Measurements from ENCODE around the gene MRPL53. TPM values are rescaled to one million over a fixed set of nuclear protein-coding genes. Genes with fewer than 3 reads are reported as not detected.

Gene MRPL53
- 28.7 and 37.1 TPM in 2 replicates for total RNA-seq

GRCh38 chr2:74472086-74472944 lies at the start of gene MRPL53:
TSS of gene MRPL53 (minus strand) at chr2:74472680. CDS start at chr2:74472660, 20 bp downstream.

DNA sequence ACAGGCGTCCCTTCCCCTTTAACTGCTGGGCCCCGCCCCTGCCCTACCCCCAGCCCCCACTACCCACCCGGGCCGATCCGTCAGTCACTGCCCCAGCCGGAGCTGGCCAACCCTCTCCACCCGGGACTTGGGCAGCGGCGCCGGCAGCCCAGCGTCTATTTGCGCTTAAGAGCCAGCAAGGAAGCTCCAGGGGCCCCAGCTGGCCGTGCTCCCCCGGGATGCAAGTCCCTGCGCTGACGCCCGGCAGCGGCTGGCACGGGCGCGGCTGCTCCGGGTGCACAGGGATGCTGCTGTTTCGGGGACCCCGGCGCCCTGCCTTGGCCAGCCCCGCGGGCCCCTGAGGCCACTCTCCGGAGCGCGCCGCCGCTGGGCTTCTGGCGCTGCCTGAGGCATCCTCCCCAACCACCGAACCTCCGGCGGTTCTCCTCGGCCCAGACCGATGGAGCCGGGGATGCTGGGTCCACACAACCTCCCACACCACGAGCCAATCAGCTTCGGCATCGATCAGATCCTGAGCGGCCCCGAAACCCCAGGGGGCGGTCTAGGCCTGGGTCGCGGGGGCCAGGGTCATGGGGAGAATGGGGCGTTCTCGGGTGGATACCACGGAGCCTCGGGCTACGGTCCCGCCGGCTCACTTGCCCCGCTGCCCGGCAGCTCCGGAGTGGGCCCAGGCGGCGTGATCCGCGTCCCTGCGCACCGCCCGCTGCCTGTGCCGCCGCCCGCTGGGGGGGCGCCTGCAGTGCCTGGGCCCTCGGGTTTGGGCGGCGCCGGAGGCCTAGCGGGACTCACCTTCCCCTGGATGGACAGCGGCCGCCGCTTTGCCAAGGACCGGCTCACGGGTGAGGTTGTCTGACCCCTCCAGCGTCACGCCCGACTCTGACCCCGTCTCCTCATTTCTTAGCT lies 42.1 kb upstream of the MRPL53 start, which contains the start of gene TLX2:
TLX2 (plus strand) TSS at position 83 of the 903 bp plus-strand sequence; CDS start at position 440, 357 bp downstream.

GRCh38 chr2:74507145-74507925 lies 34.9 kb upstream of the MRPL53 start, which contains the start of gene PCGF1:
TSS of gene PCGF1 (minus strand) at chr2:74507695. CDS start at chr2:74507668, 27 bp downstream.

DNA sequence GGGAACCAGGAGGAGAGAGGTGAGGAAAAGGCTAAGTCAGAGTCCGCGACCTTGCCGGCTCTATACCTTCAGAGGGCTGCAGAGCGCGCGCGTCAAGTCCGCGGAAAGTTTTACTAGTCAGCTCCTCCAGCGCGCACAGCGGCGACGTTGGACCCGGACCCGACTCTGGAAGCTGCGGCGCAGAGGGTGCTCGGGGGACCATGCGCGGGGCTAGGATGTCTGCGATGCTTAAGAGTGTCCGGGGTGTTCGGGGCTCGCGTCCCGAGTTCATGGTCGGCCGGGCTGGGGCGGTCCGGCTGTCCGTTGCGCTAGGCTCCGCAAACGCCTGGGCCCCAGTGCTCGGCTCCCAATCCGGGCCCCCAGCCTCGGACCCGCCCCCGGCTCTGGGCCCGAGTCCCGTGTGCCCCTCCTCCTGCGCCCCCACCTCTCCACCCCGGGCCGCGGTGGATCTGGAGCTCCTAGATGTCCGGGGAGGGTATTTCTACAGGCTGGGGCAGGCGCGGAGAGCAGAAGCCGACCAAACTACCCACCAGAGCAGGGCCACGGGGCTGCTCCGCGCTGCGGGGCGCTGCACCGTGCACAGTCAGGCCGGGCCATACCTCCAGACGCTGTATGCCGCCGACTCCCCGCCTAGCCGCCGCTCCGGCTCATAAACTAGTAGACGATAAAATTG lies 26.9 kb upstream of the MRPL53 start, which contains the start of gene LBX2:
LBX2 (minus strand) TSS at position 337 of the 673 bp plus-strand sequence; CDS start at position 271, 66 bp downstream.

GRCh38 chr2:74482801-74483674 lies 10.6 kb upstream of the MRPL53 start, which contains the start of the genes CCDC142 and TTC31:
TSS of gene CCDC142 (minus strand) at chr2:74482998. CDS start at chr2:74482837, 161 bp downstream.
TSS of gene TTC31 (plus strand) at chr2:74483081. CDS start at chr2:74483096, 15 bp downstream.

GRCh38 chr2:74458132-74458937 lies 14.1 kb downstream of the MRPL53 start, which contains the start of gene WBP1:
TSS of gene WBP1 (plus strand) at chr2:74458438. CDS start at chr2:74458603, 165 bp downstream.

DNA sequence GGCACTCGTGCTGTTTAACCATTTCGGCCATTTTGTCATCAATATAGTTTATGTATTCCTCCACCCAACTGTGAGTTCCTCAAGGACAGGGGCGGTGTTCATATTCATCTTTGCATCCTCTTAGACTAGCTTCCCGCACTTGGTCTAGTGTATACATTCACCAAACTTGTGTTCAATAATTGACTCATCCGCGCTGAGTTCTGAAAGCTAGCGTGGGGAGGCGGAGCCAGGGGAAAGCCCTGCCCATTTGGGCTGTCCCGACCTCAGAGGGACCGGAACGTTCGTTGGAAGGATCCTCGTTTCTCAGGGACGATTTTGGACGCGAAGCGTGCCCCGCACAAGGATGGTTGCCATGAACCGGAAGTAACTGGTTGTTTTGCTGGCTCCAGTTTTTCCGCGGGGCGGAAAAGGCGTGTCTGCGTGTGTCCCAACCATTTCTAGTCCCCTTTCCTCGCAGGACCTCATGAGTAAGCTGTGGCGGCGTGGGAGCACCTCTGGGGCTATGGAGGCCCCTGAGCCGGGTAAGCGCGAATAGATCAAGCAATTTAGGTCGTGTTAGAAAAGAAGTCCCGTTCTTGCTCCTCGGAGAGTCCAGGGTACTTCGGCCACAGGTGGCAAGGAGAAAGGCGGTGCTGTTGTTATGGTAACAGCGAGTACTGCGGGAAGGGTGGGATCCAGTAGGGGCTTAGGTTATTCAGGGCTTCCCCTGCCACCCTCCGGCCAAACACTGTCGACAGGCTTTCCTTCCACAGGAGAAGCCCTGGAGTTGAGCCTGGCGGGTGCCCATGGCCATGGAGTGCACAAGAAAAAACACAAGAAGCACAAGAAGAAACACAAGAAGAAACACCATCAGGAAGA lies 17.6 kb downstream of the MRPL53 start, which contains the start of gene INO80B:
INO80B (plus strand) TSS at position 434 of the 858 bp plus-strand sequence; CDS start at position 464, 30 bp downstream.

DNA sequence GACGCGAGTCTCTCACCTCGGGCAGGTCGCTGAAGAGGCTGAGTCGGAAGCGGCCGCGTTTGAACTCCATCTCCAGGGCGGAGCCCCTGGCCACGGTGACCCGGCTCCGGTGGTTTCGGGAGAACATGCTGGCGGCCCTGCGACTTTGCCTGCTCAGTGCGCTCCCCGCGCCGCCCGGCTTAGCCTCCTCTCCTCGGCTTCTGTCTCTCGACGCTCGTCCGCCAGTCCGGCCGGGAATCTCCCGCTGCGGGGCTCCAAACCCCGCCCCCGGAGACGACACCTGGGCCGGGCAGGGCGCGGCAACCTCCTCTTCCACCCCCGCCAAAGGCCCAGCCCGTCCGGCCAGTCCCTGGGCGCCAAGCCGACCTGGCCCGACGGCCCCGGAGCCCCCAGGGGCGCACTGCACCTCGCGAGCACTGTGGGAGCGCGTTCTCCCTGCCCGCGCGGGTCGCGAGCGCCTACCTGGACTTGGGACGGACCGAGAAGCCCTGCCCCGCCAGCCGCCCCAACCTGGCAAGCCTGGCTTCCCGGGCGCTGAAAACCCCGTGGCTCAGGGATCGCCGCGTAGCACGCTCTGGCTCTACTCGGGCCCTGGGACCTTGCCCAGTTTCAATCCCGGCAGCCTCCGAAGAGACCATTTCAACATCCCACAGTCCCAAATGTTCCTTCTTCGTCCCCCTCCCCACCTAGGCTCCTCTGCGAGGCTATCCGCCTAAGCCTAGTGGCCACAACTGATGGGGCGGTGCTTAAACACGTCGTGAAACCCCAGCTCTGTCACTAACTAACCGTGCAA lies 30.6 kb downstream of the MRPL53 start, which contains the start of gene RTKN:
RTKN (minus strand) TSS at position 248 of the 793 bp plus-strand sequence; CDS start at position 127, 121 bp downstream.

Other genes with a start within 250 kb of the MRPL53 start
- under 0.01 and 0.16 TPM in 2 replicates for gene SLC4A5, start 129.3 kb downstream of the MRPL53 start, total RNA-seq
- 113 and 118 TPM in 2 replicates for gene DCTN1, start 92.4 kb downstream of the MRPL53 start, total RNA-seq
- gene C2orf81, start 51.1 kb downstream of the MRPL53 start, total RNA-seq = under 0.01 and 0.49 TPM in 2 replicates
- gene WDR54, start 51.0 kb downstream of the MRPL53 start, total RNA-seq = 30.6 and 40.4 TPM in 2 replicates
- 14.4 and 17.7 TPM in 2 replicates for gene RTKN, start 30.7 kb downstream of the MRPL53 start, total RNA-seq
- 7.5 and 23.3 TPM in 2 replicates for gene INO80B, start 17.6 kb downstream of the MRPL53 start, total RNA-seq
- 63.4 and 67.9 TPM in 2 replicates for gene WBP1, start 14.2 kb downstream of the MRPL53 start, total RNA-seq
- 78.3 and 84.1 TPM in 2 replicates for gene MOGS, start 7.3 kb downstream of the MRPL53 start, total RNA-seq
- 6.0 and 11.0 TPM in 2 replicates for gene CCDC142, start 10.3 kb upstream of the MRPL53 start, total RNA-seq
- 16.8 and 20.0 TPM in 2 replicates for gene TTC31, start 10.4 kb upstream of the MRPL53 start, total RNA-seq
- gene LBX2, start 26.9 kb upstream of the MRPL53 start, total RNA-seq = 1.6 and 2.1 TPM in 2 replicates
- 8.6 and 13.2 TPM in 2 replicates for gene PCGF1, start 35.0 kb upstream of the MRPL53 start, total RNA-seq
- gene TLX2, start 41.8 kb upstream of the MRPL53 start, total RNA-seq = not detected in 2 replicates
- not detected in 2 replicates for gene DQX1, start 53.6 kb upstream of the MRPL53 start, total RNA-seq
- gene AUP1, start 57.0 kb upstream of the MRPL53 start, total RNA-seq = 77.1 and 80.5 TPM in 2 replicates
- 10.9 and 32.0 TPM in 2 replicates for gene HTRA2, start 57.3 kb upstream of the MRPL53 start, total RNA-seq
- gene LOXL3, start 81.3 kb upstream of the MRPL53 start, total RNA-seq = 76.8 and 97.7 TPM in 2 replicates
- gene DOK1, start 82.0 kb upstream of the MRPL53 start, total RNA-seq = 27.6 and 30.6 TPM in 2 replicates
- not detected in 2 replicates for gene M1AP, start 175.7 kb upstream of the MRPL53 start, total RNA-seq
- gene SEMA4F, start 181.6 kb upstream of the MRPL53 start, total RNA-seq = 7.0 and 9.9 TPM in 2 replicates